ENCODE data around the gene UNC45A. TPM values are rescaled to one million over a fixed set of nuclear protein-coding genes. Genes with fewer than 3 reads are reported as not detected.

UNC45A gene
- total RNA-seq, 4 donors from 2014 or later = 26.3 to 59.3 (median 43.9) TPM

GRCh38 chr15:90966262-90966661 lies 31.2 kb downstream of the UNC45A start:
- H3K9me3 ChIP-seq = no peaks in the 10 kb centered on the region
- TF ChIP-seq POLR2A (IDR thresholded peaks at IDR 0.05) (no peak), CTCF (IDR thresholded peaks at IDR 0.05) (no peak)
- peaks cover 3 to 11% of the 10 kb centered on the region in 2 donors for H3K36me3 ChIP-seq
- H3K4me1 ChIP-seq = no peaks in the 10 kb centered on the region
- DNase-seq = no peak
- intact Hi-C loops (cut with DNase I) = no loop called here
- WGBS, 2 donors = 89 to 92% methylated on average over 9 of the region's 9 CpGs
- H3K27ac ChIP-seq = no peak overlapping the region
- no peak overlapping the region for H3K4me3 ChIP-seq (replicated peaks in 1 of 3)
- H3K27me3 ChIP-seq = no peaks in the 10 kb centered on the region

GRCh38 chr15:90967206-90967605 lies 32.1 kb downstream of the UNC45A start:
- intact Hi-C loops (cut with DNase I) = no loop called here
- Histone ChIP-seq H3K4me1 (no peaks in the 10 kb centered on the region), H3K9me3 (no peaks in the 10 kb centered on the region), H3K27ac (no peak overlapping the region), H3K4me3 (replicated peaks in 1 of 3) (no peak overlapping the region), H3K27me3 (no peaks in the 10 kb centered on the region), H3K36me3 (peaks cover 0 to 3% of the 10 kb centered on the region in 2 donors)
- DNase-seq = no peak
- 95 to 98% methylated on average over 5 of the region's 5 CpGs for WGBS, 2 donors
- TF ChIP-seq POLR2A (IDR thresholded peaks at IDR 0.05) = no peak
- no peak for TF ChIP-seq CTCF (IDR thresholded peaks at IDR 0.05)

GRCh38 chr15:90968434-90968833 lies 33.3 kb downstream of the UNC45A start:
- Histone ChIP-seq H3K27ac (no peak overlapping the region), H3K27me3 (no peaks in the 10 kb centered on the region), H3K4me3 (replicated peaks in 1 of 3) (no peak overlapping the region), H3K4me1 (no peaks in the 10 kb centered on the region), H3K9me3 (no peaks in the 10 kb centered on the region), H3K36me3 (no peaks in the 10 kb centered on the region)
- 100% methylated on average over 1 of the region's 1 CpG for WGBS, 2 donors
- DNase-seq = no peak
- TF ChIP-seq CTCF (IDR thresholded peaks at IDR 0.05) = no peak
- TF ChIP-seq POLR2A (IDR thresholded peaks at IDR 0.05) = no peak
- intact Hi-C loops (cut with DNase I) = no loop called here

- Histone ChIP-seq H3K4me3 (replicated peaks in 1 of 3) (no peak overlapping the region), H3K36me3 (no peaks in the 10 kb centered on the region), H3K27me3 (no peaks in the 10 kb centered on the region), H3K4me1 (no peaks in the 10 kb centered on the region), H3K9me3 (no peaks in the 10 kb centered on the region), H3K27ac (no peak overlapping the region)
- DNase-seq = no peak
- intact Hi-C loops (cut with DNase I) = no loop called here
- WGBS, 2 donors = 96 to 97% methylated on average over 7 of the region's 7 CpGs
- no peak for TF ChIP-seq CTCF (IDR thresholded peaks at IDR 0.05)
- TF ChIP-seq POLR2A (IDR thresholded peaks at IDR 0.05) = no peak
These were observed 35.2 kb downstream of the UNC45A start for GRCh38 chr15:90970274-90970673.

GRCh38 chr15:90972133-90972532 lies 37.0 kb downstream of the UNC45A start:
- no peak overlapping the region for H3K27ac ChIP-seq
- no peaks in the 10 kb centered on the region for H3K27me3 ChIP-seq
- TF ChIP-seq POLR2A (IDR thresholded peaks at IDR 0.05) = no peak
- no peak for TF ChIP-seq CTCF (IDR thresholded peaks at IDR 0.05)
- H3K36me3 ChIP-seq = no peaks in the 10 kb centered on the region
- DNase-seq = no peak
- no peaks in the 10 kb centered on the region for H3K9me3 ChIP-seq
- WGBS, 2 donors = 96 to 97% methylated on average over 5 of the region's 5 CpGs
- H3K4me3 ChIP-seq (replicated peaks in 1 of 3) = no peak overlapping the region
- H3K4me1 ChIP-seq = no peaks in the 10 kb centered on the region
- intact Hi-C loops (cut with DNase I) = no loop called here

Data from thyroid gland (tissue), 4 donors.